ENCODE results near the gene CDADC1.

DNA sequence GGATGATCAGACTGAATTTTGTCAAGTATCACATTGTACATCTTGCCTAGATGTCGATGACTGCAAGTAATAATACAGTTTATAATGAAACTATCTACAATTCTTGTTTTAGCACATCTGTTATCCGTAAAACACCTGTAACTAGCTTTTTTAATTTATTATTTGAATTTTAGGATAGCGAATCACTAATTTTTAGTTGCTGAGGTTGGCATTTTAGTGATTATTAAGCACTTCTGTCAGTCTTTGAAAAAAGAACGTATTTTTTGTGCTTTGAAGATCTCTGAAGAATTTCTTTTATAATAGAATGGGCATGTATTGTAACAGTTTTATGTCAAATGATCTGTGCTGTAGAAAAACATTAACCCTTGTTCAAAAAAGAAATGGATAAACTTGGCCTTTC lies 39.1 kb upstream of the CDADC1 start:
- TF ChIP-seq, protein P1, sequence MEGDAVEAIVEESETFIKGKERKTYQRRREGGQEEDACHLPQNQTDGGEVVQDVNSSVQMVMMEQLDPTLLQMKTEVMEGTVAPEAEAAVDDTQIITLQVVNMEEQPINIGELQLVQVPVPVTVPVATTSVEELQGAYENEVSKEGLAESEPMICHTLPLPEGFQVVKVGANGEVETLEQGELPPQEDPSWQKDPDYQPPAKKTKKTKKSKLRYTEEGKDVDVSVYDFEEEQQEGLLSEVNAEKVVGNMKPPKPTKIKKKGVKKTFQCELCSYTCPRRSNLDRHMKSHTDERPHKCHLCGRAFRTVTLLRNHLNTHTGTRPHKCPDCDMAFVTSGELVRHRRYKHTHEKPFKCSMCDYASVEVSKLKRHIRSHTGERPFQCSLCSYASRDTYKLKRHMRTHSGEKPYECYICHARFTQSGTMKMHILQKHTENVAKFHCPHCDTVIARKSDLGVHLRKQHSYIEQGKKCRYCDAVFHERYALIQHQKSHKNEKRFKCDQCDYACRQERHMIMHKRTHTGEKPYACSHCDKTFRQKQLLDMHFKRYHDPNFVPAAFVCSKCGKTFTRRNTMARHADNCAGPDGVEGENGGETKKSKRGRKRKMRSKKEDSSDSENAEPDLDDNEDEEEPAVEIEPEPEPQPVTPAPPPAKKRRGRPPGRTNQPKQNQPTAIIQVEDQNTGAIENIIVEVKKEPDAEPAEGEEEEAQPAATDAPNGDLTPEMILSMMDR (IDR thresholded peaks at IDR 0.05), result no peak
- TF ChIP-seq TCF12 (IDR thresholded peaks at IDR 0.05) (no peak), MEF2A (IDR thresholded peaks at IDR 0.05; ENCODE audit: borderline replicate concordance, low read depth) (no peak), RFX5 (IDR thresholded peaks at IDR 0.05; ENCODE audit: low read length) (no peak), TAF1 (IDR thresholded peaks at IDR 0.05; ENCODE audit: borderline replicate concordance, low read depth, low read length) (no peak), EP300 (IDR thresholded peaks at IDR 0.05; ENCODE audit: borderline replicate concordance in 1 of 2, low read depth in 1 of 2, low read length in 1 of 2) (no peak), JUND (IDR thresholded peaks at IDR 0.05) (no peak), SIN3A (IDR thresholded peaks at IDR 0.05; ENCODE audit: borderline replicate concordance, low read depth, low read length) (no peak), NRF1 (IDR thresholded peaks at IDR 0.05; ENCODE audit: low read depth, low read length) (no peak), CHD2 (IDR thresholded peaks at IDR 0.05; ENCODE audit: low read length, partially characterized antibody) (no peak), FOXJ3 (CRISPR knock-in tag; IDR thresholded peaks at IDR 0.05) (no peak), ELF1 (IDR thresholded peaks at IDR 0.05) (no peak)

Data from SK-N-SH (cell line).